Adrenal gland (tissue), 12 donors: ENCODE results near the gene ZDHHC7. TPM values are rescaled to one million over a fixed set of nuclear protein-coding genes. Genes with fewer than 3 reads are reported as not detected.

Experiments
- DNase-seq, 7 donors: peaks; one replicate each; pipeline ENCODE4 v3.0.0-alpha.2; 2019 to 2020
- H3K27ac ChIP-seq, 5 donors: fragments of 200-600 bp; sonication (generic) in 4 of 5; 1 replicate in 3 of 5; 2 replicates in 2 of 5; pipeline versions ENCODE4 v1.5.1 to v1.8.0; 2016 to 2020; ENCODE audit warnings: mild to moderate bottlenecking in 1 of 5
- H3K27me3 ChIP-seq: fragments of 200-600 bp; 2 replicates; pipeline ENCODE4 v1.8.0; 2021
- H3K36me3 ChIP-seq, 2 donors: fragments of 200-600 bp; replicated peaks in 1 of 2; 1 replicate in 1 of 2; 2 replicates in 1 of 2; pipeline versions ENCODE4 v1.5.1 to v1.8.0; 2018 to 2022
- H3K4me1 ChIP-seq, 2 donors: fragments of 200-600 bp; replicated peaks in 1 of 2; 1 replicate in 1 of 2; 2 replicates in 1 of 2; pipeline versions ENCODE4 v1.5.1 to v1.8.0; 2018 to 2021
- H3K4me3 ChIP-seq, 4 donors: fragments of 200-600 bp; sonication (generic) in 3 of 4; one replicate each; pipeline ENCODE4 v1.5.1; 2016 to 2018
- H3K9me3 ChIP-seq, 3 donors: fragments of 200-600 bp; sonication (generic) in 1 of 3; replicated peaks in 1 of 3; 1 replicate in 2 of 3; 2 replicates in 1 of 3; pipeline versions ENCODE4 v1.5.1 to v1.8.0; 2016 to 2021
- CTCF ChIP-seq, 6 experiments: fragments of 450-650 bp in 4 of 6; fragments of 200-600 bp in 2 of 6; sonication (generic) in 1 of 6; IDR thresholded peaks; 1 replicate in 5 of 6; 2 replicates in 1 of 6; pipeline versions ENCODE4 v1.5.1 to v1.8.0; 2016 to 2021; ENCODE audit warnings: antibody characterized with exemption in 6 of 6, mild to moderate bottlenecking in 2 of 6, moderate library complexity in 1 of 6
- POLR2A ChIP-seq, 2 donors: fragments of 450-650 bp; IDR thresholded peaks; one replicate each; pipeline ENCODE4 v1.6.1; 2017; ENCODE audit warnings: antibody characterized with exemption in 2 of 2, mild to moderate bottlenecking in 2 of 2, moderate library complexity in 1 of 2
- WGBS, 4 donors: extraction: QIAGEN DNeasy Blood & Tissue Kit in 2 of 4; methylation state at CpG; one replicate each; pipeline versions ENCODE4 v1.1.5 to v1.1.7; 2013 to 2017; 5-methylcytosine and 5-hydroxymethylcytosine counted together
- intact Hi-C, 2 donors: fragments of 100-400 bp; cut with DNase I; formaldehyde crosslinking; loops; one replicate each; pipeline versions ENCODE4 v1.14.1 to v1.15.0; 2022 to 2023
- polyA plus RNA-seq, 3 donors: library from polyadenylated mRNA; stranded (reverse); fragments of 200-250 nt in 2 of 3; fragments of 350-450 nt in 1 of 3; fragmentation: Illumina TruSeq in 1 of 3; extraction: RNeasy Lipid Tissue Mini Kit (QIAGEN cat#74804) in 1 of 3; gene quantifications; one replicate each; pipeline ENCODE4 v1.2.3, GENCODE V29; 2013 to 2014
- total RNA-seq, 9 donors: library from RNA; depleted of rRNA in 4 of 9; stranded (reverse); fragments of >200 nt in 4 of 9; fragments of 120-200 nt in 1 of 9; fragmentation: NEBNext Ultra II Directional in 1 of 9; extraction: Animal tissue kit (Norgen Biotek cat#: 25700) in 1 of 9; gene quantifications; one replicate each; pipeline versions ENCODE4 v1.1.0 to v1.2.4, GENCODE V29; 2013 to 2023
- donor health status: healthy with polysubstance abuse.
- donor health status: Bipolar disorder and iron deficiency.
- donor health status: DM: yes; HTN: yes; CAD: no.
- donor health status: DM: no; HTN: no; CAD: no.
- donor health status: DM: no; HTN: no; CAD: no.
- donor health status: DM: yes; HTN: yes; CAD: no.

Gene ZDHHC7
- total and polyA plus RNA-seq, 12 donors, result 22.5 to 74.6 (median 41.0) TPM

- Histone ChIP-seq H3K36me3 (no peaks in the 10 kb centered on the region), H3K4me1 (peaks cover 13 to 39% of the 10 kb centered on the region in 2 donors), H3K27me3 (no peaks in the 10 kb centered on the region), H3K9me3 (no peaks in the 10 kb centered on the region), H3K4me3 (no peak overlapping the region), H3K27ac (no peak overlapping the region)
- WGBS, 4 donors, result 89 to 95% (median 93%) methylated on average over 10 of the region's 10 CpGs
- TF ChIP-seq CTCF (IDR thresholded peaks at IDR 0.05) (no peak), POLR2A (IDR thresholded peaks at IDR 0.05) (no peak)
- intact Hi-C loops, result no loop called here
- DNase-seq, result no peak
These were observed 41.2 kb upstream of the ZDHHC7 start for GRCh38 chr16:85052536-85052935.

GRCh38 chr16:85051683-85052082, 40.3 kb upstream of the ZDHHC7 start:
- no peak for TF ChIP-seq CTCF (IDR thresholded peaks at IDR 0.05)
- no peak for TF ChIP-seq POLR2A (IDR thresholded peaks at IDR 0.05)
- H3K9me3 ChIP-seq, result no peaks in the 10 kb centered on the region
- no peak overlapping the region for H3K4me3 ChIP-seq
- no peak for DNase-seq
- no peaks in the 10 kb centered on the region for H3K36me3 ChIP-seq
- H3K27ac ChIP-seq, result peak overlapping the region in 1 of 5 donors; percentile 52
- 88 to 94% (median 92%) methylated on average over 8 of the region's 8 CpGs for WGBS, 4 donors
- H3K4me1 ChIP-seq, result peaks cover 13 to 46% of the 10 kb centered on the region in 2 donors
- intact Hi-C loops, result no loop called here
- H3K27me3 ChIP-seq, result no peaks in the 10 kb centered on the region

GRCh38 chr16:85051067-85051581, 39.8 kb upstream of the ZDHHC7 start:
- intact Hi-C loops, result no loop called here
- Histone ChIP-seq H3K4me3 (no peak overlapping the region), H3K27me3 (no peaks in the 10 kb centered on the region), H3K9me3 (no peaks in the 10 kb centered on the region), H3K4me1 (peaks cover 12 to 42% of the 10 kb centered on the region in 2 donors), H3K36me3 (no peaks in the 10 kb centered on the region), H3K27ac (peak overlapping the region in 1 of 5 donors; percentile 52)
- no peak for TF ChIP-seq CTCF (IDR thresholded peaks at IDR 0.05)
- TF ChIP-seq POLR2A (IDR thresholded peaks at IDR 0.05), result no peak
- 66 to 74% (median 71%) methylated on average over 8 of the region's 8 CpGs for WGBS, 4 donors
- no peak for DNase-seq

GRCh38 chr16:85049706-85050305, 38.5 kb upstream of the ZDHHC7 start:
- 92 to 99% (median 97%) methylated on average over 8 to 15 of the region's 15 CpGs for WGBS, 4 donors
- H3K27ac ChIP-seq, result no peak overlapping the region

More at GRCh38 chr16:85049706-85050305, 38.5 kb upstream of the ZDHHC7 start:
- Histone ChIP-seq H3K4me1 (peaks cover 2 to 31% of the 10 kb centered on the region in 2 donors), H3K27me3 (no peaks in the 10 kb centered on the region), H3K4me3 (no peak overlapping the region), H3K36me3 (no peaks in the 10 kb centered on the region), H3K9me3 (no peaks in the 10 kb centered on the region)
- no peak for DNase-seq
- intact Hi-C loops, result no loop called here
- TF ChIP-seq CTCF (IDR thresholded peaks at IDR 0.05) (no peak), POLR2A (IDR thresholded peaks at IDR 0.05) (no peak)
